HEK293 (cell line): ENCODE results near the gene BCAS3.

Source experiments
- CTCF ChIA-PET: fragments of 350-600 bp; formaldehyde crosslinking; extraction: SDS; loops from one replicate; lab custom pipeline; 2021; ENCODE audit warnings: antibody characterized with exemption; lab: Yijun Ruan, JAX
- POLR2A ChIA-PET: fragments of 300-600 bp; formaldehyde crosslinking; extraction: SDS; loops from one replicate; lab custom pipeline; 2020; ENCODE audit warnings: antibody characterized with exemption, inconsistent platforms; lab: Yijun Ruan, JAX
- H3K27ac ChIP-seq: fragments of 200-500 bp; sonication (Bioruptor generic); 2 replicates; pipeline ENCODE4 v1.5.1; 2014; ENCODE audit warnings: low read depth, low read length, control low read depth, inconsistent platforms; ENCODE audit errors: extremely low read depth
- H3K36me3 ChIP-seq, 2 experiments: fragments of 200-500 bp in 1 of 2; sonication (Bioruptor generic) in 1 of 2; 1 replicate in 1 of 2; 2 replicates in 1 of 2; pipeline ENCODE4 v1.5.1; 2014 to 2017; ENCODE audit warnings: inconsistent platforms in 2 of 2, low read length in 2 of 2; ENCODE audit not compliant: control insufficient read depth in 2 of 2, insufficient read depth in 1 of 2
- H3K4me1 ChIP-seq: fragments of 200-500 bp; sonication (Bioruptor generic); 2 replicates; pipeline ENCODE4 v1.5.1; 2014; ENCODE audit warnings: mild to moderate bottlenecking, low read length, inconsistent platforms; ENCODE audit not compliant: control insufficient read depth, insufficient read depth
- H3K4me3 ChIP-seq: 2 replicates; pipeline ENCODE4 v1.5.1; 2011; ENCODE audit warnings: low read depth, mild to moderate bottlenecking, control low read depth, low read length, moderate library complexity
- H3K9me3 ChIP-seq: fragments of 200-500 bp; sonication (Bioruptor generic); 2 replicates; pipeline ENCODE4 v1.5.1; 2014; ENCODE audit warnings: low read depth, low read length, inconsistent platforms; ENCODE audit not compliant: control insufficient read depth, insufficient read depth
- HOXD13 ChIP-seq: sonication (generic); formaldehyde crosslinking; IDR thresholded peaks from 2 replicates; pipeline ENCODE4 v1.8.0; 2022; ENCODE audit warnings: missing genetic modification reagents, borderline replicate concordance
- KLF17 ChIP-seq: fragments of 450-650 bp; formaldehyde crosslinking; IDR thresholded peaks from 2 replicates; pipeline ENCODE4 v1.5.1; 2016; ENCODE audit warnings: missing biosample characterization, missing genetic modification characterization
- KLF9 ChIP-seq: fragments of 450-650 bp; formaldehyde crosslinking; IDR thresholded peaks from 2 replicates; pipeline ENCODE4 v1.5.1; 2016; ENCODE audit warnings: missing biosample characterization, missing genetic modification characterization, low read depth
- OVOL3 ChIP-seq: fragments of 450-650 bp; formaldehyde crosslinking; IDR thresholded peaks from 2 replicates; pipeline ENCODE4 v1.5.1; 2016; ENCODE audit warnings: missing biosample characterization, missing genetic modification characterization
- SP2 ChIP-seq: fragments of 450-650 bp; formaldehyde crosslinking; IDR thresholded peaks from 2 replicates; pipeline ENCODE4 v1.5.1; 2016; ENCODE audit warnings: missing biosample characterization, missing genetic modification characterization
- ZBTB10 ChIP-seq: fragments of 450-650 bp; formaldehyde crosslinking; IDR thresholded peaks from 2 replicates; pipeline ENCODE4 v1.5.1; 2016; ENCODE audit warnings: missing biosample characterization, missing genetic modification characterization
- ZBTB7A ChIP-seq: fragments of 450-650 bp; formaldehyde crosslinking; IDR thresholded peaks from 2 replicates; pipeline ENCODE4 v1.5.1; 2016; ENCODE audit warnings: low read depth, missing biosample characterization, missing genetic modification characterization
- ZFP37 ChIP-seq: fragments of 450-650 bp; formaldehyde crosslinking; IDR thresholded peaks from 2 replicates; pipeline ENCODE4 v1.5.1; 2016; ENCODE audit warnings: missing biosample characterization, missing genetic modification characterization
- ZNF10 ChIP-seq: fragments of 450-650 bp; formaldehyde crosslinking; IDR thresholded peaks from 2 replicates; pipeline ENCODE4 v1.5.1; 2017; ENCODE audit warnings: missing biosample characterization, missing genetic modification characterization
- ZNF114 ChIP-seq: fragments of 450-650 bp; formaldehyde crosslinking; IDR thresholded peaks from 2 replicates; pipeline ENCODE4 v1.5.0; 2017; ENCODE audit warnings: missing biosample characterization, missing genetic modification characterization
- ZNF146 ChIP-seq: fragments of 450-650 bp; formaldehyde crosslinking; IDR thresholded peaks from 2 replicates; pipeline ENCODE4 v1.5.1; 2016; ENCODE audit warnings: missing biosample characterization, missing genetic modification characterization
- ZNF2 ChIP-seq: fragments of 450-650 bp; formaldehyde crosslinking; IDR thresholded peaks from 2 replicates; pipeline ENCODE4 v1.5.1; 2016; ENCODE audit warnings: missing biosample characterization, missing genetic modification characterization
- ZNF221 ChIP-seq: fragments of 450-650 bp; formaldehyde crosslinking; IDR thresholded peaks from 2 replicates; pipeline ENCODE4 v1.5.1; 2017; ENCODE audit warnings: missing biosample characterization, missing genetic modification characterization, borderline replicate concordance
- ZNF248 ChIP-seq: fragments of 450-650 bp; formaldehyde crosslinking; IDR thresholded peaks from 2 replicates; pipeline ENCODE4 v1.5.1; 2017; ENCODE audit warnings: missing biosample characterization, missing genetic modification characterization
- ZNF274 ChIP-seq, 2 experiments: fragments of 200-500 bp in 1 of 2; fragments of 450-650 bp in 1 of 2; sonication (Bioruptor generic) in 1 of 2; formaldehyde crosslinking in 1 of 2; IDR thresholded peaks; 2 replicates each; pipeline versions ENCODE4 v1.5.1 to v1.6.1; 2014 to 2016; ENCODE audit warnings: borderline replicate concordance in 1 of 2, inconsistent platforms in 1 of 2, low read length in 1 of 2, missing biosample characterization in 1 of 2, missing genetic modification characterization in 1 of 2
- ZNF324 ChIP-seq: fragments of 450-650 bp; formaldehyde crosslinking; IDR thresholded peaks from 2 replicates; pipeline ENCODE4 v1.5.1; 2016; ENCODE audit warnings: missing biosample characterization, missing genetic modification characterization
- ZNF391 ChIP-seq: fragments of 450-650 bp; formaldehyde crosslinking; IDR thresholded peaks from 2 replicates; pipeline ENCODE4 v1.5.1; 2016; ENCODE audit warnings: low read depth, missing biosample characterization, missing genetic modification characterization, borderline replicate concordance
- ZNF544 ChIP-seq: fragments of 450-650 bp; formaldehyde crosslinking; IDR thresholded peaks from 2 replicates; pipeline ENCODE4 v1.5.0; 2017; ENCODE audit warnings: missing biosample characterization, missing genetic modification characterization
- ZNF610 ChIP-seq: fragments of 450-650 bp; formaldehyde crosslinking; IDR thresholded peaks from 2 replicates; pipeline ENCODE4 v1.5.1; 2016; ENCODE audit warnings: missing biosample characterization, missing genetic modification characterization, borderline replicate concordance
- ZNF777 ChIP-seq: fragments of 450-650 bp; formaldehyde crosslinking; IDR thresholded peaks from 2 replicates; pipeline ENCODE4 v1.5.1; 2017; ENCODE audit warnings: missing biosample characterization, missing genetic modification characterization, borderline replicate concordance
- ZNF791 ChIP-seq: fragments of 450-650 bp; formaldehyde crosslinking; IDR thresholded peaks from 2 replicates; pipeline ENCODE4 v1.5.1; 2016; ENCODE audit warnings: missing biosample characterization, missing genetic modification characterization
- ZNF843 ChIP-seq: fragments of 450-650 bp; formaldehyde crosslinking; IDR thresholded peaks from 2 replicates; pipeline ENCODE4 v1.5.1; 2016; ENCODE audit warnings: missing biosample characterization, missing genetic modification characterization
- ZSCAN16 ChIP-seq: fragments of 450-650 bp; formaldehyde crosslinking; IDR thresholded peaks from 2 replicates; pipeline ENCODE4 v1.5.1; 2016; ENCODE audit warnings: missing biosample characterization, missing genetic modification characterization

The BCAS3 gene

GRCh38 chr17:61411011-61411260, 733.3 kb downstream of the BCAS3 start:
- H3K36me3 ChIP-seq: peaks cover 0 to 29% of the 10 kb centered on the region in 2 experiments; a peak in 1 of 3 replicates
- POLR2A ChIA-PET: interaction anchor here (2.7 kb wide), 1 partner anchor 11 kb away, joined by 18 read pairs; the partner anchor contains the start of gene TBX2
- no peak for TF ChIP-seq ZNF114 (tag by site-specific recombination)
- TF ChIP-seq HOXD13: no peak
- no peak for TF ChIP-seq ZNF248
- TF ChIP-seq ZNF391 (tag by site-specific recombination): no peak
- no peak for TF ChIP-seq ZNF274 (IDR thresholded peaks at IDR 0.05; ENCODE audit: low read length)
- no peak for TF ChIP-seq ZNF274 (tag by site-specific recombination; IDR thresholded peaks at IDR 0.05; ENCODE audit: borderline replicate concordance)
- TF ChIP-seq KLF17: no peak
- no peak for TF ChIP-seq ZNF610
- TF ChIP-seq KLF9 (tag by site-specific recombination): no peak
- no peak for TF ChIP-seq ZNF843
- no peak for TF ChIP-seq ZNF544
- no peak for TF ChIP-seq ZSCAN16 (tag by site-specific recombination)
- no peak for TF ChIP-seq ZNF324 (tag by site-specific recombination)
- TF ChIP-seq ZNF221: no peak
- TF ChIP-seq, all 188 proteins: peak for 0
- Histone ChIP-seq H3K4me1 (peaks cover 4% of the 10 kb centered on the region), H3K27ac (no peak overlapping the region), H3K9me3 (no peaks in the 10 kb centered on the region), H3K4me3 (no peak overlapping the region)
- CTCF ChIA-PET: interaction anchor here (3.2 kb wide), 1 partner anchor 690 kb away, joined by 9 read pairs; no protein-coding TSS in a partner anchor

- H3K27ac ChIP-seq: peak overlapping the region; percentile 72
- TF ChIP-seq ZBTB10 (tag by site-specific recombination) (no peak), ZBTB7A (0 out of 2 replicates have a peak, but pooled peaks have one; percentile 11)
- H3K4me1 ChIP-seq: peaks cover 4% of the 10 kb centered on the region
- peak overlapping the region; percentile 46 for H3K4me3 ChIP-seq
- H3K9me3 ChIP-seq: no peaks in the 10 kb centered on the region
- POLR2A ChIA-PET: interaction anchor here (0.7 to 3.1 kb wide), 5 partner anchors 12 to 734 kb away, joined by 3 to 29 read pairs (median 3); partner anchors contain the start of genes BCAS3 and TBX2
- H3K36me3 ChIP-seq: peaks cover 0 to 23% of the 10 kb centered on the region in 2 experiments; a peak in 1 of 3 replicates
- CTCF ChIA-PET: interaction anchor here (0.6 to 5.1 kb wide), 61 partner anchors 8 to 1173 kb away, joined by 3 to 38 read pairs (median 4); partner anchors contain the start of gene TBX2
Observed at GRCh38 chr17:61411261-61412142, 733.9 kb downstream of the BCAS3 start.

GRCh38 chr17:61412143-61412859, 734.6 kb downstream of the BCAS3 start:
- Histone ChIP-seq H3K4me1 (peaks cover 4% of the 10 kb centered on the region), H3K4me3 (peak overlapping the region; percentile 46), H3K9me3 (no peaks in the 10 kb centered on the region), H3K36me3 (peaks cover 0 to 15% of the 10 kb centered on the region in 2 experiments; a peak in 1 of 3 replicates), H3K27ac (peak overlapping the region; percentile 72)
- POLR2A ChIA-PET: interaction anchor here (0.7 to 3.1 kb wide), 6 partner anchors 12 to 735 kb away, joined by 3 to 29 read pairs (median 3); partner anchors contain the start of genes BCAS3 and TBX2
- CTCF ChIA-PET: interaction anchor here (0.6 to 5.1 kb wide), 66 partner anchors 8 to 1346 kb away, joined by 3 to 38 read pairs (median 4); partner anchors contain the start of gene TBX2
- TF ChIP-seq ZNF146 (no peak), ZNF791 (tag by site-specific recombination) (no peak), ZFP37 (tag by site-specific recombination) (peak; percentile 68; the same call in 1 of the 2 replicates), ZNF10 (0 out of 2 replicates have a peak, but pooled peaks have one; percentile 6), ZNF2 (peak; percentile 93), SP2 (peak; percentile 44; the same call in 1 of the 2 replicates), OVOL3 (tag by site-specific recombination) (0 out of 2 replicates have a peak, but pooled peaks have one; percentile 45), ZNF777 (tag by site-specific recombination) (peak; percentile 91; the same call in 1 of the 2 replicates)
